Measurements from ENCODE around the gene THSD4. TPM values are rescaled to one million over a fixed set of nuclear protein-coding genes. Genes with fewer than 3 reads are reported as not detected.
A peak's percentile ranks its signal among the peaks of the same experiment; 100 is the strongest.
"Not testable (repeated sequence)": the region's sequence is repeated elsewhere in the genome, so short reads cannot be mapped to it uniquely, and the experiment has no call there.

Gene THSD4
- total RNA-seq, 2 donors from 2014 or later = 16.3 to 18.8 TPM

- no peak for DNase-seq (ENCODE audit: low spot score)
- intact Hi-C loops (cut with DNase I) = no loop called here
Measured at GRCh38 chr15:71167445-71168165, 52.3 kb downstream of the THSD4 start.

- intact Hi-C loops (cut with DNase I) = no loop called here
- DNase-seq (ENCODE audit: low spot score) = no peak
Measured at GRCh38 chr15:71168166-71168834, 53.0 kb downstream of the THSD4 start.

GRCh38 chr15:71170163-71170562, 54.9 kb downstream of the THSD4 start:
- no peak for DNase-seq (ENCODE audit: low spot score)
- intact Hi-C loops (cut with DNase I) = no loop called here

GRCh38 chr15:71171195-71171594, 55.9 kb downstream of the THSD4 start:
- DNase-seq (ENCODE audit: low spot score) = no peak
- intact Hi-C loops (cut with DNase I) = no loop called here

- intact Hi-C loops (cut with DNase I) = not testable (repeated sequence)
- peak; percentile 80 for DNase-seq (ENCODE audit: low spot score)
Measured at GRCh38 chr15:71174360-71174759, 59.1 kb downstream of the THSD4 start.

- intact Hi-C loops (cut with DNase I) = no loop called here
Measured at GRCh38 chr15:71180986-71181853, 65.9 kb downstream of the THSD4 start.

GRCh38 chr15:71182522-71182921, 67.3 kb downstream of the THSD4 start:
- intact Hi-C loops (cut with DNase I) = no loop called here
- no peak for DNase-seq (ENCODE audit: low spot score)

More at GRCh38 chr15:71180986-71181853, 65.9 kb downstream of the THSD4 start:
- DNase-seq (ENCODE audit: low spot score) = no peak

- no peak for DNase-seq (ENCODE audit: low spot score)
- intact Hi-C loops (cut with DNase I) = no loop called here
Measured at GRCh38 chr15:71183063-71183462, 67.8 kb downstream of the THSD4 start.

GRCh38 chr15:71185706-71186105, 70.4 kb downstream of the THSD4 start:
- intact Hi-C loops (cut with DNase I) = no loop called here
- no peak for DNase-seq (ENCODE audit: low spot score)

- intact Hi-C loops (cut with DNase I) = no loop called here
- peak; percentile 45 for DNase-seq (ENCODE audit: low spot score)
Measured at GRCh38 chr15:71186267-71186666, 71.0 kb downstream of the THSD4 start.

GRCh38 chr15:71187078-71187477, 71.8 kb downstream of the THSD4 start:
- no peak for DNase-seq (ENCODE audit: low spot score)
- intact Hi-C loops (cut with DNase I) = no loop called here

- intact Hi-C loops (cut with DNase I) = no loop called here
- DNase-seq (ENCODE audit: low spot score) = no peak
Measured at GRCh38 chr15:71187526-71187925, 72.3 kb downstream of the THSD4 start.

- intact Hi-C loops (cut with DNase I) = no loop called here
- no peak for DNase-seq (ENCODE audit: low spot score)
Measured at GRCh38 chr15:71189718-71190117, 74.4 kb downstream of the THSD4 start.

GRCh38 chr15:71191296-71191695, 76.0 kb downstream of the THSD4 start:
- no peak for DNase-seq (ENCODE audit: low spot score)
- intact Hi-C loops (cut with DNase I) = no loop called here

- DNase-seq (ENCODE audit: low spot score) = no peak
- intact Hi-C loops (cut with DNase I) = no loop called here
Measured at GRCh38 chr15:71192816-71193215, 77.5 kb downstream of the THSD4 start.

- intact Hi-C loops (cut with DNase I) = no loop called here
- no peak for DNase-seq (ENCODE audit: low spot score)
Measured at GRCh38 chr15:71194286-71194685, 79.0 kb downstream of the THSD4 start.

GRCh38 chr15:71195242-71195641, 80.0 kb downstream of the THSD4 start:
- no peak for DNase-seq (ENCODE audit: low spot score)
- intact Hi-C loops (cut with DNase I) = no loop called here

GRCh38 chr15:71197620-71198019, 82.3 kb downstream of the THSD4 start:
- no peak for DNase-seq (ENCODE audit: low spot score)
- intact Hi-C loops (cut with DNase I) = no loop called here

- no peak for DNase-seq (ENCODE audit: low spot score)
- intact Hi-C loops (cut with DNase I) = no loop called here
Measured at GRCh38 chr15:71198846-71199245, 83.6 kb downstream of the THSD4 start.

Measured in posterior vena cava (tissue), 2 donors.